Measurements from ENCODE around the gene MACIR. TPM values are rescaled to one million over a fixed set of nuclear protein-coding genes. Genes with fewer than 3 reads are reported as not detected.

Gene MACIR
- polyA plus RNA-seq, 2 of the 4 experiments (the other 2 are of a cell fraction): 20.1 to 38.8 TPM

DNA sequence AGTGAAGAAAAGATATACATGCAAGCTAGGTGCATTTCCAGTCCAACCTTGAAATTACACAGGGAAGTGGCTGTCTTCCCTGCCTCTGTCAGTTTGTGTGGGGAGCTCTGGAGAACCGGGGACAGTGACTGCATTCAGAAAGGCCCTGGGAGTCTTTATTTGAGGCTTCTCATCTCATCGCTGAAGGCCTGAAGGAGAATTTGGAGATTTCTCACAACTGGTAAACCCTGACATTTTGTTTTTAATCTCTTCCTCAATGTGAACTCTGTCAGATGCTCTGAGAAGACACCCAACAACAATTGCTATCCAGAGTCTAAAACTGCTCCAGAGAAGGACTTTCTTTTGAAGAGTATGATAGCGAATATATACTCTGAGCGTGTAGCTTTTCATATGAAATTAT, 33.0 kb downstream of the MACIR start:
- TF ChIP-seq RCOR1 (IDR thresholded peaks at IDR 0.05; ENCODE audit: low read depth, low read length): no peak
- ChIA-PET CTCF (interaction anchor here (0.6 kb wide), 1 partner anchor 9 kb away, joined by 3 read pairs; no protein-coding TSS in a partner anchor), POLR2A (interaction anchor here (0.7 kb wide), 1 partner anchor 32 kb away, joined by 3 read pairs; no protein-coding TSS in a partner anchor)
- FAIRE-seq (no peak), ATAC-seq (no peak), DNase-seq (ENCODE audit: low read depth in 1 of 2, low spot score in 1 of 2) (no peak)
- 98% methylated on average over 4 of the region's 4 CpGs for WGBS (ENCODE audit: missing lambda C conversion rate)
- no peaks in the 10 kb centered on the region for H3K9me3 ChIP-seq
- no peak overlapping the region for H3K4me2 ChIP-seq
- no peak overlapping the region for H3K27ac ChIP-seq
- H3K4me1 ChIP-seq: no peaks in the 10 kb centered on the region
- no peak overlapping the region for H3K4me3 ChIP-seq

GRCh38 chr5:103293099-103293498, 34.5 kb downstream of the MACIR start:
- FAIRE-seq (no peak), ATAC-seq (no peak), DNase-seq (ENCODE audit: low read depth in 1 of 2, low spot score in 1 of 2) (no peak)
- Histone ChIP-seq H3K9me3 (no peaks in the 10 kb centered on the region), H3K4me1 (no peaks in the 10 kb centered on the region), H3K4me2 (no peak overlapping the region), H3K27ac (no peak overlapping the region), H3K4me3 (no peak overlapping the region)
- ChIA-PET CTCF (no interaction called here), POLR2A (interaction anchor here (0.6 kb wide), 1 partner anchor 33 kb away, joined by 3 read pairs; no protein-coding TSS in a partner anchor)
- 81% methylated on average over 1 of the region's 1 CpG for WGBS (ENCODE audit: missing lambda C conversion rate)
- TF ChIP-seq RAD21 (conservative IDR thresholded peaks at IDR 0.05 in 1 of 2, IDR thresholded peaks at IDR 0.05 in 1 of 2) (no peak), SREBF2 (IDR thresholded peaks at IDR 0.05) (no peak), BCL3 (IDR thresholded peaks at IDR 0.05) (no peak)

GRCh38 chr5:103293719-103294118, 35.2 kb downstream of the MACIR start:
- CTCF ChIA-PET: no interaction called here

GRCh38 chr5:103294906-103295305, 36.3 kb downstream of the MACIR start:
- H3K4me2 ChIP-seq: no peak overlapping the region
- H3K9me3 ChIP-seq: no peaks in the 10 kb centered on the region
- ATAC-seq: no peak
- no peak for FAIRE-seq
- ChIA-PET CTCF (no interaction called here), POLR2A (no interaction called here)
- 69% methylated on average over 5 of the region's 5 CpGs for WGBS (ENCODE audit: missing lambda C conversion rate)
- no peak for DNase-seq (ENCODE audit: low read depth in 1 of 2, low spot score in 1 of 2)
- TF ChIP-seq HOXB13 (CRISPR knock-in tag; IDR thresholded peaks at IDR 0.05; ENCODE audit: low read depth) (no peak), NR3C1 (IDR thresholded peaks at IDR 0.05) (no peak), MAFK (IDR thresholded peaks at IDR 0.05; ENCODE audit: partially characterized antibody) (no peak), BCL3 (IDR thresholded peaks at IDR 0.05) (no peak), KDM1A (IDR thresholded peaks at IDR 0.05; ENCODE audit: low read depth) (no peak), FOSL2 (IDR thresholded peaks at IDR 0.05) (no peak), FOSL2 (CRISPR knock-in tag; IDR thresholded peaks at IDR 0.05) (no peak), CEBPB (IDR thresholded peaks at IDR 0.05) (no peak), RFX5 (IDR thresholded peaks at IDR 0.05) (no peak), RCOR1 (IDR thresholded peaks at IDR 0.05; ENCODE audit: low read depth, low read length) (no peak), ZSCAN20 (CRISPR knock-in tag; IDR thresholded peaks at IDR 0.05) (no peak), CBX8 (IDR thresholded peaks at IDR 0.05) (no peak), EHF (CRISPR knock-in tag; IDR thresholded peaks at IDR 0.05) (no peak), TFCP2L1 (CRISPR knock-in tag; IDR thresholded peaks at IDR 0.05) (no peak)
- TF ChIP-seq, protein P1, sequence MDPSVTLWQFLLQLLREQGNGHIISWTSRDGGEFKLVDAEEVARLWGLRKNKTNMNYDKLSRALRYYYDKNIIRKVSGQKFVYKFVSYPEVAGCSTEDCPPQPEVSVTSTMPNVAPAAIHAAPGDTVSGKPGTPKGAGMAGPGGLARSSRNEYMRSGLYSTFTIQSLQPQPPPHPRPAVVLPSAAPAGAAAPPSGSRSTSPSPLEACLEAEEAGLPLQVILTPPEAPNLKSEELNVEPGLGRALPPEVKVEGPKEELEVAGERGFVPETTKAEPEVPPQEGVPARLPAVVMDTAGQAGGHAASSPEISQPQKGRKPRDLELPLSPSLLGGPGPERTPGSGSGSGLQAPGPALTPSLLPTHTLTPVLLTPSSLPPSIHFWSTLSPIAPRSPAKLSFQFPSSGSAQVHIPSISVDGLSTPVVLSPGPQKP (IDR thresholded peaks at IDR 0.05; ENCODE audit: low read depth, low read length): no peak
- TF ChIP-seq, protein P2, sequence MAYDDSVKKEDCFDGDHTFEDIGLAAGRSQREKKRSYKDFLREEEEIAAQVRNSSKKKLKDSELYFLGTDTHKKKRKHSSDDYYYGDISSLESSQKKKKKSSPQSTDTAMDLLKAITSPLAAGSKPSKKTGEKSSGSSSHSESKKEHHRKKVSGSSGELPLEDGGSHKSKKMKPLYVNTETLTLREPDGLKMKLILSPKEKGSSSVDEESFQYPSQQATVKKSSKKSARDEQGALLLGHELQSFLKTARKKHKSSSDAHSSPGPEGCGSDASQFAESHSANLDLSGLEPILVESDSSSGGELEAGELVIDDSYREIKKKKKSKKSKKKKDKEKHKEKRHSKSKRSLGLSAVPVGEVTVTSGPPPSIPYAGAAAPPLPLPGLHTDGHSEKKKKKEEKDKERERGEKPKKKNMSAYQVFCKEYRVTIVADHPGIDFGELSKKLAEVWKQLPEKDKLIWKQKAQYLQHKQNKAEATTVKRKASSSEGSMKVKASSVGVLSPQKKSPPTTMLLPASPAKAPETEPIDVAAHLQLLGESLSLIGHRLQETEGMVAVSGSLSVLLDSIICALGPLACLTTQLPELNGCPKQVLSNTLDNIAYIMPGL (CRISPR knock-in tag; IDR thresholded peaks at IDR 0.05; ENCODE audit: borderline replicate concordance): no peak
- H3K4me3 ChIP-seq: no peak overlapping the region
- no peaks in the 10 kb centered on the region for H3K4me1 ChIP-seq
- no peak overlapping the region for H3K27ac ChIP-seq

More at GRCh38 chr5:103293719-103294118, 35.2 kb downstream of the MACIR start:
- DNase-seq (ENCODE audit: low read depth in 1 of 2, low spot score in 1 of 2): peak in 1 of 2 experiments; percentile 23
- H3K27ac ChIP-seq: no peak overlapping the region
- H3K4me2 ChIP-seq: no peak overlapping the region
- POLR2A ChIA-PET: no interaction called here
- ATAC-seq: peak in 1 of 2 experiments; percentile 59; a peak in 3 of 6 replicates
- 35% methylated on average over 3 of the region's 3 CpGs for WGBS (ENCODE audit: missing lambda C conversion rate)
- H3K4me1 ChIP-seq: no peaks in the 10 kb centered on the region
- H3K4me3 ChIP-seq: no peak overlapping the region
- no peak for FAIRE-seq
- TF ChIP-seq TP53 (CRISPR knock-in tag; IDR thresholded peaks at IDR 0.05) (no peak), GATA3 (IDR thresholded peaks at IDR 0.05; ENCODE audit: borderline replicate concordance) (peak; percentile 21; the same call in 1 of the 2 replicates)
- no peaks in the 10 kb centered on the region for H3K9me3 ChIP-seq
